ENCODE measurements around the gene GNAI3. TPM values are rescaled to one million over a fixed set of nuclear protein-coding genes. Genes with fewer than 3 reads are reported as not detected.

The GNAI3 gene
- total RNA-seq, 1 experiment from 2014 or later, result 12.8 TPM

GRCh38 chr1:109632671-109633346, 84.4 kb downstream of the GNAI3 start:
- H3K36me3 ChIP-seq (ENCODE audit: insufficient read depth, low read length, poor library complexity, severe bottlenecking), result peaks cover 34% of the 10 kb centered on the region
- no peaks in the 10 kb centered on the region for H3K27me3 ChIP-seq (replicated peaks; ENCODE audit: insufficient read depth, low read depth, low read length, poor library complexity)
- BruUV-seq (replicated peaks), result no TSS peak
- intact Hi-C loops (cut with micrococcal nuclease; ENCODE audit: unreplicated experiment), result no loop called here
- peaks cover 40% of the 10 kb centered on the region for H3K4me1 ChIP-seq (ENCODE audit: insufficient read depth, low read length, poor library complexity, severe bottlenecking)
- no peak overlapping the region for H3K4me3 ChIP-seq (ENCODE audit: low read depth, low read length, poor library complexity, severe bottlenecking)
- no peaks in the 10 kb centered on the region for H3K9me3 ChIP-seq (ENCODE audit: low read depth, low read length, poor library complexity, severe bottlenecking)
- CTCF ChIA-PET, result interaction anchor here (0.7 to 0.9 kb wide), 2 partner anchors 7 to 87 kb away, joined by 3 to 4 read pairs; no protein-coding TSS in a partner anchor
- no peak for TF ChIP-seq CTCF (conservative IDR thresholded peaks at IDR 0.05; ENCODE audit: low read depth, low read length)
- no peak for TF ChIP-seq EZH2 (IDR thresholded peaks at IDR 0.05; ENCODE audit: borderline replicate concordance, low read depth, low read length, poor library complexity, severe bottlenecking)
- DNase-seq (ENCODE audit: low spot score), result peak; percentile 70
- POLR2A ChIA-PET (ENCODE audit: low non-redundant PET), result no interaction called here
- H3K27ac ChIP-seq (ENCODE audit: low read depth, low read length, poor library complexity, severe bottlenecking), result peak overlapping the region; percentile 55

GRCh38 chr1:109634292-109634691, 85.9 kb downstream of the GNAI3 start:
- H3K27me3 ChIP-seq (replicated peaks; ENCODE audit: insufficient read depth, low read depth, low read length, poor library complexity), result no peaks in the 10 kb centered on the region
- CTCF ChIA-PET, result no interaction called here
- BruUV-seq (replicated peaks), result no TSS peak
- peaks cover 19% of the 10 kb centered on the region for H3K36me3 ChIP-seq (ENCODE audit: insufficient read depth, low read length, poor library complexity, severe bottlenecking)
- intact Hi-C loops (cut with micrococcal nuclease; ENCODE audit: unreplicated experiment), result no loop called here
- TF ChIP-seq CTCF (conservative IDR thresholded peaks at IDR 0.05; ENCODE audit: low read depth, low read length), result no peak
- TF ChIP-seq EZH2 (IDR thresholded peaks at IDR 0.05; ENCODE audit: borderline replicate concordance, low read depth, low read length, poor library complexity, severe bottlenecking), result no peak
- H3K27ac ChIP-seq (ENCODE audit: low read depth, low read length, poor library complexity, severe bottlenecking), result peak overlapping the region; percentile 33
- no peaks in the 10 kb centered on the region for H3K9me3 ChIP-seq (ENCODE audit: low read depth, low read length, poor library complexity, severe bottlenecking)
- peaks cover 40% of the 10 kb centered on the region for H3K4me1 ChIP-seq (ENCODE audit: insufficient read depth, low read length, poor library complexity, severe bottlenecking)
- POLR2A ChIA-PET (ENCODE audit: low non-redundant PET), result no interaction called here
- H3K4me3 ChIP-seq (ENCODE audit: low read depth, low read length, poor library complexity, severe bottlenecking), result no peak overlapping the region
- no peak for DNase-seq (ENCODE audit: low spot score)

- Histone ChIP-seq H3K4me1 (ENCODE audit: insufficient read depth, low read length, poor library complexity, severe bottlenecking) (peaks cover 43% of the 10 kb centered on the region), H3K4me3 (ENCODE audit: low read depth, low read length, poor library complexity, severe bottlenecking) (no peak overlapping the region), H3K27ac (ENCODE audit: low read depth, low read length, poor library complexity, severe bottlenecking) (peak overlapping the region; percentile 52), H3K36me3 (ENCODE audit: insufficient read depth, low read length, poor library complexity, severe bottlenecking) (peaks cover 12% of the 10 kb centered on the region), H3K9me3 (ENCODE audit: low read depth, low read length, poor library complexity, severe bottlenecking) (no peaks in the 10 kb centered on the region), H3K27me3 (replicated peaks; ENCODE audit: insufficient read depth, low read depth, low read length, poor library complexity) (no peaks in the 10 kb centered on the region)
- BruUV-seq (replicated peaks), result no TSS peak
- no peak for DNase-seq (ENCODE audit: low spot score)
- ChIA-PET POLR2A (ENCODE audit: low non-redundant PET) (no interaction called here), CTCF (no interaction called here)
- TF ChIP-seq CTCF (conservative IDR thresholded peaks at IDR 0.05; ENCODE audit: low read depth, low read length) (no peak), EZH2 (IDR thresholded peaks at IDR 0.05; ENCODE audit: borderline replicate concordance, low read depth, low read length, poor library complexity, severe bottlenecking) (no peak)
- intact Hi-C loops (cut with micrococcal nuclease; ENCODE audit: unreplicated experiment), result no loop called here
These were observed 86.6 kb downstream of the GNAI3 start for GRCh38 chr1:109634771-109635750.
